DND-41 (cell line): ENCODE measurements around the gene STK16.
A peak's percentile ranks its signal among the peaks of the same experiment; 100 is the strongest.

Experiments
- ATAC-seq: fragments of 200-7000 bp; cut with Tn5 transposase; 3 replicates; pipeline ENCODE4 v1.9.1; 2021; ENCODE audit warnings: low read depth; ENCODE audit not compliant: insufficient read depth
- DNase-seq: peaks from one replicate; pipeline ENCODE4 v3.0.0-alpha.2; 2020
- H2AFZ ChIP-seq: 2 replicates; pipeline ENCODE4 v1.6.0; 2012; ENCODE audit warnings: low read depth, low read length
- H3K27ac ChIP-seq: 2 replicates; pipeline ENCODE4 v1.5.1; 2012; ENCODE audit warnings: low read length, inconsistent platforms
- H3K27me3 ChIP-seq: fragments of 200-600 bp; sonication (generic); 2 replicates; pipeline ENCODE4 v1.6.0; 2012; ENCODE audit warnings: low read length, mild to moderate bottlenecking, inconsistent platforms; ENCODE audit not compliant: insufficient read depth, poor library complexity
- H3K36me3 ChIP-seq: 2 replicates; pipeline ENCODE4 v1.5.1; 2012; ENCODE audit warnings: low read length, inconsistent platforms; ENCODE audit not compliant: insufficient read depth
- H3K4me1 ChIP-seq: 2 replicates; pipeline ENCODE4 v1.5.1; 2012; ENCODE audit warnings: mild to moderate bottlenecking, low read length; ENCODE audit not compliant: insufficient read depth
- H3K4me2 ChIP-seq: 2 replicates; pipeline ENCODE4 v1.6.0; 2012; ENCODE audit warnings: mild to moderate bottlenecking, moderate library complexity, low read length, inconsistent platforms; ENCODE audit not compliant: insufficient read depth
- H3K4me3 ChIP-seq, 2 experiments: fragments of 200-600 bp in 1 of 2; shearing (Covaris generic) in 1 of 2; 2 replicates each; pipeline ENCODE4 v1.5.1; 2012 to 2016; ENCODE audit warnings: inconsistent platforms in 2 of 2, low read length in 2 of 2, mild to moderate bottlenecking in 2 of 2, low read depth in 1 of 2, moderate library complexity in 1 of 2
- H3K79me2 ChIP-seq: 2 replicates; pipeline ENCODE4 v1.6.0; 2012; ENCODE audit warnings: low read length, inconsistent platforms; ENCODE audit not compliant: insufficient read depth
- H3K9ac ChIP-seq: 2 replicates; pipeline ENCODE4 v1.6.0; 2012; ENCODE audit warnings: low read depth, mild to moderate bottlenecking, inconsistent platforms, low read length, moderate library complexity
- H3K9me3 ChIP-seq: 2 replicates; pipeline ENCODE4 v1.5.1; 2012; ENCODE audit warnings: low read length, moderate library complexity, mild to moderate bottlenecking, inconsistent platforms; ENCODE audit not compliant: insufficient read depth, severe bottlenecking
- H4K20me1 ChIP-seq: 2 replicates; pipeline ENCODE4 v1.6.0; 2012; ENCODE audit warnings: low read length; ENCODE audit not compliant: insufficient read depth
- CTCF ChIP-seq: IDR thresholded peaks from 2 replicates; pipeline ENCODE4 v1.5.1; 2012; ENCODE audit warnings: borderline replicate concordance, low read length, moderate library complexity, mild to moderate bottlenecking; ENCODE audit not compliant: poor library complexity, severe bottlenecking; ENCODE audit errors: extremely low read depth
- EZH2 ChIP-seq: IDR thresholded peaks from 3 replicates; pipeline ENCODE4 v1.6.1; 2012; ENCODE audit warnings: borderline replicate concordance, low read depth, mild to moderate bottlenecking, moderate library complexity, low read length, inconsistent platforms; ENCODE audit not compliant: severe bottlenecking

STK16 gene

GRCh38 chr2:219279151-219279915 is 34.1 kb downstream of the STK16 start, which contains the start of gene DNAJB2:
DNAJB2 (plus strand) TSS chr2:219279366; CDS start chr2:219279834, 468 bp downstream.
- ATAC-seq = peak; percentile 95
- H3K27ac ChIP-seq = peak within 1 kb of the TSS; percentile 61
- peak within 1 kb of the TSS; percentile 64 for H3K9ac ChIP-seq
- no peaks in the 10 kb centered on the region for H3K27me3 ChIP-seq
- TF ChIP-seq CTCF (no peak), EZH2 (no peak)
- peaks cover 27% of the 10 kb centered on the region for H3K4me1 ChIP-seq
- DNase-seq = peak; percentile 98
- peak within 1 kb of the TSS; percentile 54 for H2AFZ ChIP-seq
- H3K9me3 ChIP-seq = no peaks in the 10 kb centered on the region
- H3K4me2 ChIP-seq = peak within 1 kb of the TSS; percentile 96
- H3K79me2 ChIP-seq = no peaks in the 10 kb centered on the region
- peak within 1 kb of the TSS; percentile 25 to 60; a peak in 3 of 4 replicates for H3K4me3 ChIP-seq
- H3K36me3 ChIP-seq = 0 out of 2 replicates have a peak, but pooled peaks cover 4% of the 10 kb centered on the region
- H4K20me1 ChIP-seq = peaks cover 4% of the 10 kb centered on the region; the same call in 1 of the 2 replicates

GRCh38 chr2:219279916-219280516 is 34.7 kb downstream of the STK16 start:
- Histone ChIP-seq H3K4me1 (peaks cover 27% of the 10 kb centered on the region), H3K36me3 (0 out of 2 replicates have a peak, but pooled peaks cover 8% of the 10 kb centered on the region), H3K4me3 (peak overlapping the region; percentile 25 to 60; a peak in 3 of 4 replicates), H4K20me1 (peaks cover 4% of the 10 kb centered on the region), H3K27ac (peak overlapping the region; percentile 57; the same call in 1 of the 2 replicates), H3K4me2 (peak overlapping the region; percentile 96), H3K9me3 (no peaks in the 10 kb centered on the region), H3K9ac (peak overlapping the region; percentile 64), H2AFZ (peak overlapping the region; percentile 53), H3K79me2 (no peaks in the 10 kb centered on the region), H3K27me3 (no peaks in the 10 kb centered on the region)
- TF ChIP-seq EZH2 (no peak), CTCF (peak; percentile 45)
- DNase-seq (no peak), ATAC-seq (no peak)

GRCh38 chr2:219280651-219281050 is 35.4 kb downstream of the STK16 start:
- Histone ChIP-seq H3K4me3 (no peak overlapping the region), H3K9me3 (no peaks in the 10 kb centered on the region), H3K79me2 (no peaks in the 10 kb centered on the region), H3K4me1 (peaks cover 27% of the 10 kb centered on the region), H4K20me1 (peaks cover 4% of the 10 kb centered on the region), H3K4me2 (peak overlapping the region; percentile 12; the same call in 1 of the 2 replicates), H3K27ac (no peak overlapping the region), H3K36me3 (0 out of 2 replicates have a peak, but pooled peaks cover 8% of the 10 kb centered on the region), H2AFZ (no peak overlapping the region), H3K27me3 (no peaks in the 10 kb centered on the region), H3K9ac (no peak overlapping the region)
- ATAC-seq (no peak), DNase-seq (no peak)
- TF ChIP-seq EZH2 (no peak), CTCF (no peak)
